NCI-H524 treated with DMSO at 0.1 percent for 48 hours (cell line): Measurements from ENCODE around the gene CCL4L2.
"Not testable (repeated sequence)": the region's sequence is repeated elsewhere in the genome, so short reads cannot be mapped to it uniquely, and the experiment has no call there.

Experiments used
- DNase-seq: peaks from one replicate; lab custom pipeline; 2025; lab: John Stamatoyannopoulos, UW

Gene CCL4L2

DNA sequence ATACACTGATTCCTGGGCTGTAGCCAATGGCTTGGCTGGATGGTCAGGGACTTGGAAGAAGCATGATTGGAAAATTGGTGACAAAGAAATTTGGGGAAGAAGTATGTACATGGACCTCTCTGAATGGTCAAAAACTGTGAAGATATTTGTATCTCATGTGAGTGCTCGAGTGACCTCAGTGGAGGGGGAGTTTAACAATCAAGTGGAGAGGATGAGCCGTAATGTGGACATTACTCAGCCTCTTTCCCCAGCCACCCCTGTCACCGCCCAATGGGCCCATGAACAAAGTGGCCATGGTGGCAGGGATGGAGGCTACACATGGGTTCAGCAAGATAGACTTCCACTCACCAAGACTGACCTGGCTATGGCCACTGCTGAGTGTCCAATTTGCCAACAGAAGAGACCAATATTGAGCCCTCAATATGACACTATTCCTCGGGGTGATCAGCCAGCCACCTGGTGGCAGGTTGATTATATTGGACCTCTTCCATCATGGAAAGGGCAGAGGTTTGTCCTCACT lies 10.8 kb downstream of the CCL4L2 start:
- DNase-seq: not testable (repeated sequence)

DNA sequence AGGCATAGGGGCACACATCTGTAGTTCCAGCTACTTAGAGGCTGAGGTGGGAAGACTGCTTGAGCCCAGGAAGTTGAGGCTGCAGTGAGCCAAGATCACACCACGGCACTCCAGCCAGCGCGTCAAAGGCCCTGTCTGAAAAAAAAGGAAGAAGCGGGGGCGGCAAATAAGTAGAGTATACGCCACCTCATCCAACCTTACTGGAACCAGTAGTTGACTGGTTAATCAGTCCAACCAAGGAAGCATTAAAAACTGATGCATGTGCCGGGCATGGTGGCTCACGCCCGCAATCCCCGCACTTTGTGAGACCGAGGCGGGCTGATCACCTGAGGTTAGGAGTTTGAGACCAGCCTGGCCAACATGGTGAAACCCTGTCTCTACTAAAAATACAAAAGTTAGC lies 12.1 kb downstream of the CCL4L2 start:
- not testable (repeated sequence) for DNase-seq

DNA sequence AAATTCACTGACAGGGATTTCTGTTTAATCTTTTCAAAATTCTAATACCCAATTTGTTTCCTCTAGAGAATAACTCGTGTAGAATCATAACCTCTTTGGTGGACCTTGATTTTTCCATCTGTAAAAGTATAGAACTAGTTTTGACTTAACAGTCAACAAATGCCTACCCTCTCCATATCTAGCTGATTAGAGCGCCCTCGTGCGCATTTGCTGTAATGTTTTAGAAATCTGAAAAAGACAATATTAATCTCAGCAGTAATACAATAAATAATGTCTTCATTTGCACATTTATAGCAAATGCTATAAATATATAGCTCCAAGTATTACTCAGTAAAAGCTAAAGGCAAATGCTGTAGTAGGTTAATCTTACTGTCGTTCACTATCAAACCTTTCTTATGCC lies 18.8 kb downstream of the CCL4L2 start:
- not testable (repeated sequence) for DNase-seq

DNA sequence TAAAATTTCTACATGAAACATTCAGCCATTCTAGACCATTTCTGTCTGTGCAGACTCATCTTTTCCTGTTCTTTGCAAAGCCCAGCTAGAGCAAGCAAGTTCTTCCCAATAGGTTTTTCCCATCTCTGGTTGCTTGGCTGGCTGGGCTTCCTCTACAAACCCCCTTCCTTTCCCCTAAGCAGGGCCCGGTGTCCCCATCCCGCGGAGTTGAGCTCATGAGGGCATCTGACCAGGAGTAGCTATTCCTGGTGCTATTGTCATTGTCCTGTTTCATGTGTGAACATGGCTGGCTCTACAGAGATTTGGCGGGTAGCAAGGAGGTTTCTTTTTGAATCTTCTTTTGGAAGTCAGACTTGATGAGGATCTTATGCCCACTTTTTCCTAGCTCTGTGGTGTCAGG lies 31.2 kb downstream of the CCL4L2 start:
- DNase-seq: not testable (repeated sequence)
